ENCODE measurements around the gene ELL2.

DNA sequence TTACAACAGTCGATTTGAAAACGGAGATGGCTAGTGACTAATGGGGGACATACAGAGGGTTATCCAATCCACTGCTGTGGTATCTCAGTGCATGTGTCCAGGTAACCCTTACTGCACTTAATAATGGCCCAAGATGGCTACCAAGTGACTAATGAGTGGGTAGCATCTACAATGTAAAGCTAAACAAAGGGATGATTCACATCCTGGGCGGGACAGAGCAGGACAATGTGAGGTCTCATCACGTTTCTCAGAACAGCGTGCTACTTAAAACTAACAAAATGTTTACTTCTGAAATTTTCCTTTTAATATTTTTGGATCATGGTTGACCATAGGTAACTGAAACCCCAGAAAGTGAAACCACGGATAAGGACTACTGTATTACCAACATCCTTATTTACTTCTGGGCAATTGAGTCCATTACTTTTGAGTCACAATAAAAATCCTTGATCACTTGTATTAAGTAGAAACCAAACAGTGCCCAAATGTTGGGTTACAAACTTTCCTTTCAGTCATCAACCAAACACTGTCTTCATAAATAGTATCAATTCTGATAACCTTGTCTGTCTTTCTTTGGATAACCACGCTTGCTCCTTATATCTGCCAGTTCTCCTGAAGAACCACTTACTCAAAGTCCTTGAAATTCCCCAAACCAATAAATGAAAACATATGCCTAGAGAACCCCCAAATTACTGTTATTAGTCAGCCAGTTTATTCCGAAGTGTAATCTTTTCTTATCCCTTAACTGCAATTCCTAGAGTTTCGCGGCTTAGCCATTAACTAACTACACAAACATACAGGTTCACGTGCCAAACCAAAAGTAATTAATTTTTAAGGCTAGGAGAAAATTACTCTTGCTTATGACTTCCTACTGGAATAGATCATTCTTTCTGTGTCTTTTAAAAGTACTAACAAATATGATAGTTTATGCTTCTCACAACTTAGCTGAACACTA, 59.7 kb downstream of the ELL2 start:
- TF ChIP-seq GATA3 (IDR thresholded peaks at IDR 0.05; ENCODE audit: low read depth, low read length) (no peak), GATA2 (IDR thresholded peaks at IDR 0.05; ENCODE audit: low read depth, low read length) (no peak)

All from SH-SY5Y (cell line).